K562 (cell line): ENCODE data around the gene TCF15. TPM values are rescaled to one million over a fixed set of nuclear protein-coding genes. Genes with fewer than 3 reads are reported as not detected.

Experiments
- ATAC-seq: fragments of 200-7000 bp; cut with Tn5 transposase; 3 replicates; pipeline ENCODE4 v1.9.1; 2020; ENCODE audit warnings: moderate library complexity
- BruUV-seq: library from RNA; stranded (reverse); fragments of 400-500 nt; replicated peaks from 2 replicates; lab custom pipeline; 2021; lab: Mats Ljungman, UMichigan
- CTCF ChIA-PET: fragments of 300-600 bp; formaldehyde crosslinking; extraction: SDS; loops from one replicate; lab custom pipeline; 2021; ENCODE audit warnings: low intra/inter-chr PET ratio; lab: Yijun Ruan, JAX
- POLR2A ChIA-PET: fragments of 300-600, 350-650 bp; sonication (Branson Sonifier 250); formaldehyde crosslinking; extraction: SDS; loops from one replicate; lab custom pipeline; 2021; ENCODE audit warnings: antibody characterized with exemption, inconsistent platforms; lab: Yijun Ruan, JAX
- DNase-seq, 4 experiments: peaks; one replicate each; pipeline versions ENCODE4 v3.0.0 to v3.0.0-alpha.2; 2011 to 2018; ENCODE audit warnings: low spot score in 3 of 4, mixed read lengths in 3 of 4; ENCODE audit errors: extremely low read depth in 1 of 4
- FAIRE-seq: peaks from 2 replicates; lab custom pipeline; 2011; peaks lifted over from hg19 to GRCh38; lab: Jason Lieb, UNC
- H2AFZ ChIP-seq: 2 replicates; pipeline ENCODE4 v1.6.0; 2011; ENCODE audit warnings: low read depth, low read length, control low read depth, inconsistent platforms
- H3K27ac ChIP-seq: fragments of 200-600 bp; 3 replicates; pipeline ENCODE4 v1.8.0; 2011; ENCODE audit warnings: low read depth, mild to moderate bottlenecking, control low read depth, inconsistent platforms, low read length, moderate library complexity, mixed read lengths; ENCODE audit errors: extremely low read depth
- H3K27me3 ChIP-seq, 2 experiments: fragments of 300-600 bp in 1 of 2; 2 replicates in 1 of 2; 3 replicates in 1 of 2; pipeline versions ENCODE4 v1.6.0 to v1.8.0; 2011; ENCODE audit warnings: inconsistent platforms in 2 of 2, low read length in 2 of 2, mild to moderate bottlenecking in 1 of 2, mixed read lengths in 1 of 2, moderate library complexity in 1 of 2; ENCODE audit not compliant: control insufficient read depth in 2 of 2, insufficient read depth in 2 of 2
- H3K36me3 ChIP-seq: fragments of 300-600 bp; 3 replicates; pipeline ENCODE4 v1.8.0; 2011; ENCODE audit warnings: mild to moderate bottlenecking, low read length, inconsistent platforms; ENCODE audit not compliant: control insufficient read depth, insufficient read depth
- H3K4me1 ChIP-seq, 2 experiments: fragments of 200-600 bp in 1 of 2; replicated peaks in 1 of 2; 2 replicates in 1 of 2; 3 replicates in 1 of 2; pipeline versions ENCODE4 v1.5.1 to v1.8.0; 2011; ENCODE audit warnings: inconsistent platforms in 2 of 2, low read length in 2 of 2, mild to moderate bottlenecking in 1 of 2, mixed read lengths in 1 of 2, moderate library complexity in 1 of 2; ENCODE audit not compliant: control insufficient read depth in 2 of 2, insufficient read depth in 2 of 2
- H3K4me2 ChIP-seq: 2 replicates; pipeline ENCODE4 v1.6.1; 2011; ENCODE audit warnings: low read length, control low read depth, inconsistent platforms, mixed read lengths; ENCODE audit not compliant: insufficient read depth
- H3K4me3 ChIP-seq: fragments of 200-600 bp; sonication (generic), shearing (Covaris generic); 2 replicates; pipeline ENCODE4 v1.5.1; 2016; ENCODE audit warnings: control low read depth, inconsistent platforms
- H3K79me2 ChIP-seq: fragments of 200-600 bp; 3 replicates; pipeline ENCODE4 v1.8.0; 2011; ENCODE audit warnings: low read length, inconsistent platforms; ENCODE audit not compliant: control insufficient read depth, insufficient read depth
- H3K9ac ChIP-seq, 2 experiments: 2 replicates each; pipeline versions ENCODE4 v1.6.0 to v1.6.1; 2011; ENCODE audit warnings: low read depth in 2 of 2, low read length in 2 of 2, control low read depth in 1 of 2, inconsistent platforms in 1 of 2, mild to moderate bottlenecking in 1 of 2, mixed read lengths in 1 of 2; ENCODE audit not compliant: insufficient read depth in 1 of 2
- H3K9me1 ChIP-seq: one replicate; pipeline ENCODE4 v1.6.0; 2011; ENCODE audit warnings: inconsistent platforms, mild to moderate bottlenecking, low read length, moderate library complexity; ENCODE audit not compliant: control insufficient read depth, insufficient read depth
- H3K9me3 ChIP-seq: replicated peaks from 2 replicates; pipeline ENCODE4 v1.5.1; 2011; ENCODE audit warnings: low read depth, low read length, inconsistent platforms; ENCODE audit not compliant: control insufficient read depth, insufficient read depth
- H4K20me1 ChIP-seq: replicated peaks from 2 replicates; pipeline ENCODE4 v1.6.1; 2011; ENCODE audit warnings: low read length, inconsistent platforms, mixed read lengths; ENCODE audit not compliant: control insufficient read depth, insufficient read depth
- BRF1 ChIP-seq: IDR thresholded peaks from 3 replicates; pipeline ENCODE4 v1.6.1; 2011; ENCODE audit warnings: borderline replicate concordance, mild to moderate bottlenecking; ENCODE audit not compliant: insufficient read length; ENCODE audit errors: extremely low read depth
- CEBPB ChIP-seq: fragments of 450-650 bp; IDR thresholded peaks from 2 replicates; pipeline ENCODE4 v1.6.1; 2016; ENCODE audit warnings: missing genetic modification characterization, missing compliant biosample characterization
- CEBPG ChIP-seq, 3 experiments: fragments of 200-800 bp in 1 of 3; sonication (Bioruptor generic) in 1 of 3; sonication (generic) in 1 of 3; formaldehyde crosslinking in 1 of 3; IDR thresholded peaks in 2 of 3; conservative IDR thresholded peaks in 1 of 3; 2 replicates each; pipeline versions ENCODE4 v1.6.1 to v1.8.0; 2016 to 2022; ENCODE audit warnings: missing compliant biosample characterization in 2 of 3, missing genetic modification characterization in 2 of 3, mild to moderate bottlenecking in 1 of 3, missing genetic modification reagents in 1 of 3
- POLR2B ChIP-seq: fragments of 450-650 bp; IDR thresholded peaks from 2 replicates; pipeline ENCODE4 v1.6.1; 2018; ENCODE audit warnings: low read depth; ENCODE audit not compliant: partially characterized antibody
- SLC30A9 ChIP-seq: fragments of 250-450 bp; sonication (Bioruptor Pico); IDR thresholded peaks from 2 replicates; pipeline ENCODE4 v1.8.0; 2022; ENCODE audit warnings: mild to moderate bottlenecking, moderate library complexity
- TEAD4 ChIP-seq, 2 experiments: sonication (generic) in 1 of 2; formaldehyde crosslinking in 1 of 2; IDR thresholded peaks; 2 replicates each; pipeline versions ENCODE4 v1.6.1 to v1.8.0; 2012 to 2022; ENCODE audit warnings: borderline replicate concordance in 1 of 2, inconsistent platforms in 1 of 2, low read length in 1 of 2, mild to moderate bottlenecking in 1 of 2, missing genetic modification reagents in 1 of 2
- ZNF175 ChIP-seq: fragments of 200-800 bp; sonication (Bioruptor generic); IDR thresholded peaks from 2 replicates; pipeline ENCODE4 v1.6.1; 2016; ENCODE audit warnings: low read depth, mild to moderate bottlenecking, missing genetic modification characterization, missing compliant biosample characterization
- ZNF41 ChIP-seq: fragments of 250-450 bp; sonication (Bioruptor Pico); conservative IDR thresholded peaks from 2 replicates; pipeline ENCODE4 v1.4.0; 2020; ENCODE audit warnings: mild to moderate bottlenecking
- WGBS: fragments of 100-300 bp; shearing (Covaris generic); methylation state at CpG from one replicate; pipeline ENCODE4 v1.1.6; 2016; ENCODE audit warnings: low coverage, mixed read lengths; ENCODE audit not compliant: insufficient coverage; ENCODE audit errors: missing lambda C conversion rate; 5-methylcytosine and 5-hydroxymethylcytosine counted together
- in situ Hi-C: fragments of 300-500 bp; cut with MboI; formaldehyde crosslinking; loops from 4 replicates; pipeline ENCODE4 v1.15.0; 2018; ENCODE audit warnings: inconsistent platforms, mixed read lengths
- intact Hi-C: fragments of 100-400 bp; cut with micrococcal nuclease; formaldehyde crosslinking; loops from 2 replicates; pipeline ENCODE4 v1.14.2; 2022
- polyA plus RNA-seq, 8 experiments: library from polyadenylated mRNA; depleted of rRNA in 4 of 8; stranded (reverse) in 5 of 8; unstranded in 3 of 8; fragments of >200 nt; fragmentation: Nextera tagmentation in 2 of 8; fragmentation: Illumina TruSeq in 1 of 8; extraction: Ambion mirVana in 2 of 8; extraction: Trizol in 1 of 8; gene quantifications; 2 replicates each; pipeline versions ENCODE4 v1.2.1 to v1.2.3, GENCODE V29; 2011 to 2014; ENCODE audit warnings: inconsistent platforms in 1 of 8, missing spikeins in 1 of 8
- total RNA-seq, 7 experiments: library from RNA; depleted of rRNA in 6 of 7; stranded (reverse); fragments of >200 nt in 6 of 7; fragmentation: Illumina TruSeq in 2 of 7; extraction: Trizol in 2 of 7; gene quantifications; 2 replicates each; pipeline versions ENCODE4 v1.2.1 to v1.2.3, GENCODE V29; 2011 to 2021; ENCODE audit warnings: low replicate concordance in 1 of 7
- TF ChIP-seq, protein P1 (sequence below): fragments of 450-650 bp; IDR thresholded peaks from 2 replicates; pipeline ENCODE4 v1.6.1; 2016; ENCODE audit warnings: low read depth, mild to moderate bottlenecking, moderate library complexity
- TF ChIP-seq, protein P2 (sequence below): fragments of 450-650 bp; IDR thresholded peaks from 2 replicates; pipeline ENCODE4 v1.6.1; 2016; ENCODE audit warnings: borderline replicate concordance
- TF ChIP-seq, protein P3 (sequence below): fragments of 250-450 bp; sonication (Bioruptor Pico); IDR thresholded peaks from 2 replicates; pipeline ENCODE4 v1.5.0; 2021

The TCF15 gene
- total and polyA plus RNA-seq, 9 of the 15 experiments (the other 6 are each of a cell fraction or from before 2014, with no cell fraction given) = 0.04 to 5.0 (median 1.2) TPM

DNA sequence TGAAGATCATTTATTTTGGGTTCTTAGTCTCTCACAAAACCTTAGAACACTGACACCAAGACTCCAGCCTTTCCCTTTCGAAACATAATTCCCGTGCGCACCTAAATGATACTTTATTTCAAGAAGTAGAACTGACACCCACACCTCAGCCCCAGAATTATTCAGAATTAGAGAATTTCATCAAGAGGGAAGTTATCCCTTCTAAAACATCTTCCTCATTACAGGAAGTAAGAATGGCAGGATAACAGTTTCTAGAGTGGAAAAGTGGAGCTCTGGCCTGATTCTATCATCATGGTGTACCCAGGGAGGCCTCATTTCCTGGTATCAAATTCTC, 44.3 kb upstream of the TCF15 start:
- in situ Hi-C loops = loop anchor here (5.0 kb wide), 1 partner anchor 73 kb away; no protein-coding TSS in a partner anchor
- CTCF ChIA-PET = interaction anchor here (1.3 to 3.2 kb wide), 2 partner anchors 14 to 74 kb away, joined by 3 to 22 read pairs; no protein-coding TSS in a partner anchor
- ATAC-seq = no peak
- no peak for FAIRE-seq
- H2AFZ ChIP-seq = peak overlapping the region; percentile 61; the same call in 1 of the 2 replicates
- peaks cover 40% of the 10 kb centered on the region for H3K79me2 ChIP-seq
- H3K9ac ChIP-seq = peak overlapping the region in 1 of 2 experiments; percentile 83; a peak in 2 of 4 replicates
- peak overlapping the region; percentile 91 for H3K27ac ChIP-seq
- H3K9me3 ChIP-seq = no peaks in the 10 kb centered on the region
- no peak for DNase-seq
- no peak overlapping the region for H3K4me3 ChIP-seq
- H3K36me3 ChIP-seq = peaks cover 17% of the 10 kb centered on the region; the same call in 2 of the 3 replicates
- TF ChIP-seq BRF1 (no peak), TEAD4 (IDR thresholded peaks at IDR 0.05; ENCODE audit: low read length) (no peak), TEAD4 (CRISPR knock-in tag; IDR thresholded peaks at IDR 0.05; ENCODE audit: borderline replicate concordance) (no peak), ZNF175 (CRISPR knock-in tag) (no peak), POLR2B (peak; percentile 20), CEBPB (tag) (0 out of 2 replicates have a peak, but pooled peaks have one; percentile 2), SLC30A9 (CRISPR knock-in tag) (no peak), ZNF41 (CRISPR knock-in tag) (no peak), CEBPG (CRISPR knock-in tag; IDR thresholded peaks at IDR 0.05) (no peak), CEBPG (tag; conservative IDR thresholded peaks at IDR 0.05 in 1 of 2, IDR thresholded peaks at IDR 0.05 in 1 of 2) (0 out of 4 replicates have a peak, but pooled peaks of 1 of the 2 experiments have one; percentile 46)
- TF ChIP-seq, protein P1, sequence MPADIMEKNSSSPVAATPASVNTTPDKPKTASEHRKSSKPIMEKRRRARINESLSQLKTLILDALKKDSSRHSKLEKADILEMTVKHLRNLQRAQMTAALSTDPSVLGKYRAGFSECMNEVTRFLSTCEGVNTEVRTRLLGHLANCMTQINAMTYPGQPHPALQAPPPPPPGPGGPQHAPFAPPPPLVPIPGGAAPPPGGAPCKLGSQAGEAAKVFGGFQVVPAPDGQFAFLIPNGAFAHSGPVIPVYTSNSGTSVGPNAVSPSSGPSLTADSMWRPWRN = no peak
- TF ChIP-seq, protein P2, sequence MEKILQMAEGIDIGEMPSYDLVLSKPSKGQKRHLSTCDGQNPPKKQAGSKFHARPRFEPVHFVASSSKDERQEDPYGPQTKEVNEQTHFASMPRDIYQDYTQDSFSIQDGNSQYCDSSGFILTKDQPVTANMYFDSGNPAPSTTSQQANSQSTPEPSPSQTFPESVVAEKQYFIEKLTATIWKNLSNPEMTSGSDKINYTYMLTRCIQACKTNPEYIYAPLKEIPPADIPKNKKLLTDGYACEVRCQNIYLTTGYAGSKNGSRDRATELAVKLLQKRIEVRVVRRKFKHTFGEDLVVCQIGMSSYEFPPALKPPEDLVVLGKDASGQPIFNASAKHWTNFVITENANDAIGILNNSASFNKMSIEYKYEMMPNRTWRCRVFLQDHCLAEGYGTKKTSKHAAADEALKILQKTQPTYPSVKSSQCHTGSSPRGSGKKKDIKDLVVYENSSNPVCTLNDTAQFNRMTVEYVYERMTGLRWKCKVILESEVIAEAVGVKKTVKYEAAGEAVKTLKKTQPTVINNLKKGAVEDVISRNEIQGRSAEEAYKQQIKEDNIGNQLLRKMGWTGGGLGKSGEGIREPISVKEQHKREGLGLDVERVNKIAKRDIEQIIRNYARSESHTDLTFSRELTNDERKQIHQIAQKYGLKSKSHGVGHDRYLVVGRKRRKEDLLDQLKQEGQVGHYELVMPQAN = no peak
- TF ChIP-seq, protein P3, sequence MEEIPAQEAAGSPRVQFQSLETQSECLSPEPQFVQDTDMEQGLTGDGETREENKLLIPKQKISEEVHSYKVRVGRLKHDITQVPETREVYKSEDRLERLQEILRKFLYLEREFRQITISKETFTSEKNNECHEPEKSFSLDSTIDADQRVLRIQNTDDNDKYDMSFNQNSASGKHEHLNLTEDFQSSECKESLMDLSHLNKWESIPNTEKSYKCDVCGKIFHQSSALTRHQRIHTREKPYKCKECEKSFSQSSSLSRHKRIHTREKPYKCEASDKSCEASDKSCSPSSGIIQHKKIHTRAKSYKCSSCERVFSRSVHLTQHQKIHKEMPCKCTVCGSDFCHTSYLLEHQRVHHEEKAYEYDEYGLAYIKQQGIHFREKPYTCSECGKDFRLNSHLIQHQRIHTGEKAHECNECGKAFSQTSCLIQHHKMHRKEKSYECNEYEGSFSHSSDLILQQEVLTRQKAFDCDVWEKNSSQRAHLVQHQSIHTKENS (CRISPR knock-in tag) = no peak
- TF ChIP-seq, all 486 proteins: peak for 3
- H4K20me1 ChIP-seq = no peaks in the 10 kb centered on the region
- no peaks in the 10 kb centered on the region for H3K27me3 ChIP-seq
- intact Hi-C loops = no loop called here
- H3K4me2 ChIP-seq = peak overlapping the region; percentile 85
- WGBS = 74% methylated on average over 3 of the region's 3 CpGs
- POLR2A ChIA-PET = interaction anchor here (1.0 to 2.3 kb wide), 2 partner anchors 10 to 13 kb away, joined by 3 to 8 read pairs; no protein-coding TSS in a partner anchor
- no TSS peak for BruUV-seq
- no peaks in the 10 kb centered on the region for H3K9me1 ChIP-seq
- H3K4me1 ChIP-seq = peaks cover 39 to 46% of the 10 kb centered on the region in 2 experiments
